ENCODE measurements around the gene SULT1C4.
"Not testable (repeated sequence)": the region's sequence is repeated elsewhere in the genome, so short reads cannot be mapped to it uniquely, and the experiment has no call there.

Gene SULT1C4

DNA sequence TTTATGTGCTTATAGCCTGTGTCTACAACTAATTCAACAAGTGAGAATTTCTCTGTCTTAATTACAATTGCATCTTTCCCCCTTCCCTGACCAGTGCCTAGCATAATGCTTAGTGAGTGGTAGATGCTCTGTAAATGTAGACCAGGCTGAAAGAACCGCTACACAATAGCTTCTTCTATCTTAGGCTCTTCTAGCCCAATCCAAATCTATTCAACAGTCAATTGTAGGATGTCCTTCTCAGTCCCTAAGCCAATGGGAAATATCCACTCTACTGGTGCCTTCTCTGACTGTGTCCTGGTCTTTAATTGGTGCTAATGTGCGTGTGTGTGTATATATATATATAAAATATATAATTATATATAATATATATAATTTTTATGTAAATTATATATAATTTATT is 37.2 kb downstream of the SULT1C4 start:
- no peak for DNase-seq

DNA sequence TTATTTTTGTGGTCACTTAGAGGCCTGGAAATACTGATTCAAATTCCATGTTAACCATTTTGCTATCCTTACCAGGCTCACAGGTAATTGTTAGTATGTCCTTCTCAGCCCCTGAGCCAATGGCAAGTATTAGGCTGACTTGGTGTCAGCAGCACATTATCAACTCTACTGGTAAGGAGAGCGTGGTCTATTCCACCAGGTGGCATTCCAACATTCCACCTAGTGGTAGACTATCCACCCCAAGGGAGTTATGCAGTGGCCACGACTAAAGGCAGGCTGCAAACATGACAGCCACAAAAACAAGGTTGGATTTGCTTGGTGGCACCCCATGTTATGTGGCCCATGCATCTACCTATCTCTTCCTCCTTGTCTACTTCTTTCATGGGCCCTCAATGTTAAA is 39.5 kb downstream of the SULT1C4 start:
- DNase-seq, result no peak

DNA sequence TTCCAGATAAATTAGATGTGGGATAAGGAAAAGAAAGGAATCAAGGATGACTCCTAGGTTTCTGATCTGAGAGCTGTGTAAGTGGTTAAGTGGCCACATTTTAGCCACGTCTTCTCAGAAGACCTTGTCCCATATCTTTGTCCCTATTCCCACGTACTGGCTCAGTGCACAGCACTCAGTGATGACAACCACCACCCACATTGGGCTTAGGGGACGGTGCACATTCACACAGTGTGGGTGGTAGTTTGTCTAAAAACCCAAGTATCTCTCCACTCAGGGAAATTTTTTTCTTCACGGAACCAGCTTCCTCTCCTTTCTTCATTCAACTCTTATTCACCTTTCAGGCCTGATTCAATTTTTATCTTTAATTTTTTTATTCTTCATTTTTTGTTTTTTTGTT is 40.7 kb downstream of the SULT1C4 start:
- DNase-seq, result no peak

DNA sequence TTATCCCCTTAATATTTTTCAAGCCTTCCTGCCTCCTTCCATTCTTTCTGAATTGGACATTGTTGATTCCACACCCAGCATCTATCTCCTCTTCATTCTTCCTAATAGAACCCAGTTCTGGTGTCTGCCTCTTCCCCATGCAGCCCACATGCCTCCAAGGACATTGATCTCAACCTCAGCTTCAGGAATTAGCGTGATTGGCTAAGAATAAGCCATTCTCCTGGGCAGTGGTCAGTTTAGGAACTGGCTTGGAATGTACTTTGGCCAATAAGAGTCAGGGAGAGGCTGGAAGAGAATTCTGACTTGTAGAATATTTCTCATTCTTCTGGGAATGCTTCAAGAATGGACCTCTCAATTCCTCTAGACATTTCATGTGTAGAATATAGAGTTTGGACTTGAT is 45.3 kb downstream of the SULT1C4 start:
- no peak for DNase-seq

DNA sequence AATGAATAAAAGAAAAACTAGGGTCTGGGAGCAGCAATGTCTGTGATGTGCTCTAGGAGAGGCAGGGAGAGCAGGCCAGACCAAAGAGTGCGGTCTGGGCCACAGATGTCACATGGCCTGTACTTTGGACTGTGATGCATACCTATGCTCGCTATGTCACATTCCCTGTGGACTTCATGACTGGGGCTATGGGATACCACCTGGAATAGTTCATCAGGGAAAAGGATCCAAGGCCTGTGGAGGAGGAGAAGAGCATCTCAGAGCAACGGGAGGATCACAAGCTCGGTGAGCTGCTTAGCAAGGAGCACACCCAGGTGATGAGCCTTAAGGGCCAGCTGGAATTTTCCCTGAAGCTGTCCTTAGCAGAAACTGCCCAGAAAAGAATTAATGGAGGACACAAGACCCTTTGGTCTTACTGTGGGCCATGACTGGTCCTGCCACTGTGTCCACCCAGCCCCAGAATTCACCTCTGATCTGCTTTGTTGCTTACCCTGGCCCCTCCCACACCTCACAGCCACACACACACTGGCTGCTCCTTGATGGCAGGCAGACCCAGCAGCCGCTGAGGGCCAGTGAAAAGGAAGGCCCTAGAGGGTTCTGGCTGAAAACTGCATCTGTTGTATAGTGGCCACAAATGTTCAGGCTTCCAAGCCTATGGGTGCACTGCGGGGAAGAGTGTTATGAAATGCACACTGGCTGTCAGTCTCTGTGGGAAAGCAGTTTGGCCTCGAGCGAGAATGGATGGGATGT is 45.9 kb downstream of the SULT1C4 start:
- DNase-seq, result no peak

DNA sequence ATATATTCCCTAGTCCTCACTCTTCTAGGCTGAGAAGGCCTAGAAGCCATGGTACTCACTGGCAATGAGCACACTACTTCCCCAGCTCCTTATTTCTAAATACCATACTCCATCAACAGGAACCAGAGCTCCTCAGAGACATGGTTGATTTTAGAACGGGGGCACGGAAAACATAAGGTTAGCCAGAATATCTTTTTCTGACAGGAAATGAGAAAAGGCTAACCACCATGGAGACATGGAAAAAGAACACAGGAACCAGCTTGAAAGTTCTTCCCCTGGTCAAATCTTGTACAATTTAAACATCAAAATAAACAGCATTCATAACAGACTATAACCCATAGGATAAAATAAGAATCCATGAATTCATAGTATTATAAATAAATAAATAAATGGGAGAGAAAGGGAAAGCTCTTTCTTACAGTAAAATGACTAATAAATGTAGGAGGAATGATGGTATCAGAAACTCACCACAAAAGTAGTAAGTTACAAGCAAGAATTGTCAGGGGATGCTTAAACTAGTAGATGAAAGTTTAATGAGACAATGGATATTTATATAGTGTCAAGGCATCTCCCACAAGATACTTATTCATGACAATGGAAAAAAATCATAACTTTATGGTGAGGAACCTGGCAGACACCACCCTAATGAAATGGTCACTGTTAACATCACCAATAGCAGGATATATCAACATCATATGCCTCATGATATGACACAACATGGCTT is 50.7 kb downstream of the SULT1C4 start:
- no peak for DNase-seq

DNA sequence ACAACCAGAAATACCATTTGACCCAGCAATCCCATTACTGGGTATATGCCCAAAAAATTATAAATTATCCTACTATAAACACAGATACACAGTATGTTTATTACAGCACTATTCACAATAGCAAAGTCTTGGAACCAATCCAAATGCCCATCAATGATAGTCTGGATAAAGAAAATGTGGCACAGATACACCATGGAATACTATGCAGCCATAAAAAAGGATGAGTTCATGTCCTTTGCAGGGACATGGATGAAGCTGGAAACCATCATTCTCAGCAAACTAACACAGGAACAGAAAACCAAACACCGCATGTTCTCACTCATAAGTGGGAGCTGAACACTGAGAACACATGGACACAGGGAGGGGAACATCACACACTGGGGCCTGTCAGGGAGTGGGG is 57.8 kb downstream of the SULT1C4 start:
- not testable (repeated sequence) for DNase-seq

DNA sequence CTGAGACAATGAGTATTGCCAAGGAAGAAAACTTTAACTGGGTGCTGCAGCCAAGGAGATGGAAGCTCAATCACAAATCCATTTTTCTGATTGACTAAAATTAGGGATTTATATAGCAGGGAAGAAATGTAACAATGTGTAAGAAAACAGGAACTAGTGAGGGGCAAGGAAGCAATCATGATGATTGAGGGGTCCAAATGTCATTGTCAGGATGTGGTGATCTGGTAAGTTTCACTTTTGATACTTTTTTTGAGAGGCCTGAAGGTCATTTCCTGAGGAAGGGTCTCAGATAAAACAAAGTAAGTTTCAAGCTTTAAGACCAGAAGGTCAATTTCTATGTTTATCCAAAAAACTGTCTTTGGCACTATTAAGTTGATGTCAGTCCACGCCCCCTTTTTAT is 59.2 kb downstream of the SULT1C4 start:
- no peak for DNase-seq

Data from stimulated activated CD4-positive, alpha-beta T cell treated with anti-CD3 and anti-CD28 coated beads, Interleukin-4, amount 100 ng/mL, for 1 hour (primary cell).